GM21447 (cell line): ENCODE results near the gene MMRN2.

Experiments used
- ATAC-seq: cut with Tn5 transposase; IDR thresholded peaks from one replicate; pipeline ENCODE4 v1.9.1; 2021; ENCODE audit not compliant: unreplicated experiment

MMRN2 gene

DNA sequence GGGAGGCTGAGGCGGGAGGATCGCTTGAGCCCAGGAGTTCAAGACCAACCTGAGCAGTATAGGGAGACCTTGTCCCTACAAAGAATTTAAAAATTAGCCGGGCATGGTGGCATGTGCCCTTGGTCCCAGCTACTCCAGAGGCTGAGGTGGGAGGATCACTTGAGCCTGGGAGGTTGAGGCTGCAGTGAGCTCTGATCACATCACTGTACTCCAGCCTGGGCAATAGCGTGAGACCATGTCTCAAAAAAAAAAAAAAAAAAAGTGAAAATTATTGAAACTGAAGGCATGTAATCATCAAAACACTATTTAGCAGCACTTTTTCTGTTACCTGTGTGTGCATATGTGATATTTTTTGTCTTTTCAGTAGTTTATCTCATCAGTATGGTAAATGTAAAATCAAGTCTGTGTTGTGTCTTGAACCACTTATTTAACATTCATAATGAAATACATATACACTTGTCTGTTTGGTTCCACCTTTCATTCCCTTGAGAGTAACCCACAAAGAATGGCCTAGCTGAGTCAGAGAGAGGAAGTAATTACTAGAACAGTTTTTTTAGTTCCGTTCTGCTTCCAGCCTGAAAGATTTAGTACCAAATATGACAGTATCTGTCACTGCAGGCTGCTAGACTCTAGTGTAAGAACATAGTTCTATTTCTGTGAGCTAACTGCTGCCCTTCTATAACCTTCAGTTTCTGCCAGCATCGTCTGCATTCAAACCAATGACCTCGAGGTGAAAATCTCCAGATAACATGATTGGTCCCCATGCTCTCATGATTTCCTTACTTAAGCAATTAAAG lies 68.6 kb downstream of the MMRN2 start:
- ATAC-seq = peak; percentile 95
